Stomach smooth muscle (tissue), 2 donors: ENCODE data around the gene MYO5B.

ENCODE experiments used
- H3K27ac ChIP-seq: one replicate; pipeline ENCODE4 v1.7.0; 2013; ENCODE audit warnings: mild to moderate bottlenecking, low read length, inconsistent platforms
- H3K27me3 ChIP-seq, 2 donors: one replicate each; pipeline ENCODE4 v1.7.0; 2013; ENCODE audit warnings: low read length in 2 of 2; ENCODE audit not compliant: insufficient read depth in 2 of 2, control insufficient read depth in 1 of 2
- H3K36me3 ChIP-seq, 2 donors: one replicate each; pipeline ENCODE4 v1.7.0; 2013; ENCODE audit warnings: low read length in 2 of 2; ENCODE audit not compliant: control insufficient read depth in 2 of 2, insufficient read depth in 2 of 2
- H3K4me1 ChIP-seq: one replicate; pipeline ENCODE4 v1.7.0; 2013; ENCODE audit warnings: low read length; ENCODE audit not compliant: control insufficient read depth, insufficient read depth
- H3K4me3 ChIP-seq, 2 donors: one replicate each; pipeline ENCODE4 v1.7.0; 2013; ENCODE audit warnings: low read length in 2 of 2
- H3K9ac ChIP-seq, 2 donors: one replicate each; pipeline ENCODE4 v1.7.0; 2013; ENCODE audit warnings: low read length in 2 of 2, mild to moderate bottlenecking in 1 of 2
- H3K9me3 ChIP-seq, 2 donors: one replicate each; pipeline ENCODE4 v1.7.0; 2013; ENCODE audit warnings: low read length in 2 of 2; ENCODE audit not compliant: control insufficient read depth in 2 of 2
- donor health status: healthy.
- donor health status: Pancreatic carcinoma.

The MYO5B gene

GRCh38 chr18:49819823-49820671, 374.9 kb downstream of the MYO5B start:
- H3K9me3 ChIP-seq = no peaks in the 10 kb centered on the region
- H3K4me3 ChIP-seq = no peak overlapping the region
- no peaks in the 10 kb centered on the region for H3K27me3 ChIP-seq
- H3K27ac ChIP-seq = no peak overlapping the region
- peaks cover 0 to 6% of the 10 kb centered on the region in 2 donors for H3K36me3 ChIP-seq
- no peak overlapping the region for H3K9ac ChIP-seq
- H3K4me1 ChIP-seq = no peaks in the 10 kb centered on the region

- no peaks in the 10 kb centered on the region for H3K4me1 ChIP-seq
- no peak overlapping the region for H3K9ac ChIP-seq
- no peaks in the 10 kb centered on the region for H3K27me3 ChIP-seq
- peaks cover 0 to 6% of the 10 kb centered on the region in 2 donors for H3K36me3 ChIP-seq
- H3K4me3 ChIP-seq = no peak overlapping the region
- H3K27ac ChIP-seq = no peak overlapping the region
- H3K9me3 ChIP-seq = no peaks in the 10 kb centered on the region
These were observed 375.8 kb downstream of the MYO5B start for GRCh38 chr18:49819071-49819662.

- peaks cover 0 to 6% of the 10 kb centered on the region in 2 donors for H3K36me3 ChIP-seq
- no peak overlapping the region for H3K9ac ChIP-seq
- no peak overlapping the region for H3K4me3 ChIP-seq
- peaks cover 4% of the 10 kb centered on the region for H3K4me1 ChIP-seq
- H3K27ac ChIP-seq = no peak overlapping the region
- no peaks in the 10 kb centered on the region for H3K27me3 ChIP-seq
- H3K9me3 ChIP-seq = no peaks in the 10 kb centered on the region
These were observed 377.0 kb downstream of the MYO5B start for GRCh38 chr18:49817947-49818346.

- Histone ChIP-seq H3K4me3 (no peak overlapping the region), H3K9ac (no peak overlapping the region), H3K9me3 (no peaks in the 10 kb centered on the region), H3K4me1 (peaks cover 8% of the 10 kb centered on the region), H3K27ac (no peak overlapping the region), H3K27me3 (no peaks in the 10 kb centered on the region), H3K36me3 (peaks cover 0 to 6% of the 10 kb centered on the region in 2 donors)
These were observed 379.0 kb downstream of the MYO5B start for GRCh38 chr18:49815927-49816326.

- peak overlapping the region; percentile 93 to 94 for H3K4me3 ChIP-seq
- H3K4me1 ChIP-seq = peaks cover 8% of the 10 kb centered on the region
- H3K36me3 ChIP-seq = peaks cover 0 to 6% of the 10 kb centered on the region in 2 donors
- peak overlapping the region; percentile 97 for H3K27ac ChIP-seq
- H3K9ac ChIP-seq = peak overlapping the region; percentile 89 to 95
- no peaks in the 10 kb centered on the region for H3K27me3 ChIP-seq
- no peaks in the 10 kb centered on the region for H3K9me3 ChIP-seq
These were observed 380.8 kb downstream of the MYO5B start for GRCh38 chr18:49814147-49814499.

- Histone ChIP-seq H3K27me3 (no peaks in the 10 kb centered on the region), H3K4me3 (peak within 1 kb of the TSS; percentile 93 to 95), H3K9ac (peak within 1 kb of the TSS; percentile 94 to 95), H3K4me1 (peaks cover 8% of the 10 kb centered on the region), H3K27ac (peak within 1 kb of the TSS; percentile 97), H3K9me3 (no peaks in the 10 kb centered on the region), H3K36me3 (peaks cover 0 to 6% of the 10 kb centered on the region in 2 donors)
These were observed 381.4 kb downstream of the MYO5B start, which contains the start of gene ACAA2 for GRCh38 chr18:49813319-49814146. ACAA2 (minus strand) TSS chr18:49813533; CDS start chr18:49813484, 49 bp downstream.

- H3K4me1 ChIP-seq = peaks cover 8% of the 10 kb centered on the region
- peaks cover 0 to 3% of the 10 kb centered on the region in 2 donors for H3K36me3 ChIP-seq
- no peaks in the 10 kb centered on the region for H3K27me3 ChIP-seq
- peak overlapping the region; percentile 93 to 95 for H3K4me3 ChIP-seq
- H3K9ac ChIP-seq = peak overlapping the region; percentile 94 to 95
- peak overlapping the region; percentile 97 for H3K27ac ChIP-seq
- H3K9me3 ChIP-seq = peaks cover 0 to 3% of the 10 kb centered on the region in 2 donors
These were observed 382.0 kb downstream of the MYO5B start for GRCh38 chr18:49813069-49813318.

GRCh38 chr18:49812286-49813068, 382.5 kb downstream of the MYO5B start:
- H3K36me3 ChIP-seq = no peaks in the 10 kb centered on the region
- H3K27me3 ChIP-seq = no peaks in the 10 kb centered on the region
- peak overlapping the region; percentile 94 to 95 for H3K9ac ChIP-seq
- peak overlapping the region; percentile 93 to 95 for H3K4me3 ChIP-seq
- H3K4me1 ChIP-seq = peaks cover 8% of the 10 kb centered on the region
- H3K27ac ChIP-seq = peak overlapping the region; percentile 97
- H3K9me3 ChIP-seq = peaks cover 0 to 4% of the 10 kb centered on the region in 2 donors

- H3K4me1 ChIP-seq = peaks cover 8% of the 10 kb centered on the region
- peak overlapping the region in 1 of 2 donors; percentile 17 for H3K4me3 ChIP-seq
- no peak overlapping the region for H3K9ac ChIP-seq
- no peaks in the 10 kb centered on the region for H3K36me3 ChIP-seq
- H3K27ac ChIP-seq = no peak overlapping the region
- H3K9me3 ChIP-seq = peaks cover 0 to 4% of the 10 kb centered on the region in 2 donors
- H3K27me3 ChIP-seq = no peaks in the 10 kb centered on the region
These were observed 383.6 kb downstream of the MYO5B start for GRCh38 chr18:49811151-49811938.
